ENCODE measurements around the gene PMPCA. TPM values are rescaled to one million over a fixed set of nuclear protein-coding genes. Genes with fewer than 3 reads are reported as not detected.

PMPCA gene
- polyA plus RNA-seq, 1 of the 3 experiments (the other 2 are of a cell fraction) = 125 TPM

DNA sequence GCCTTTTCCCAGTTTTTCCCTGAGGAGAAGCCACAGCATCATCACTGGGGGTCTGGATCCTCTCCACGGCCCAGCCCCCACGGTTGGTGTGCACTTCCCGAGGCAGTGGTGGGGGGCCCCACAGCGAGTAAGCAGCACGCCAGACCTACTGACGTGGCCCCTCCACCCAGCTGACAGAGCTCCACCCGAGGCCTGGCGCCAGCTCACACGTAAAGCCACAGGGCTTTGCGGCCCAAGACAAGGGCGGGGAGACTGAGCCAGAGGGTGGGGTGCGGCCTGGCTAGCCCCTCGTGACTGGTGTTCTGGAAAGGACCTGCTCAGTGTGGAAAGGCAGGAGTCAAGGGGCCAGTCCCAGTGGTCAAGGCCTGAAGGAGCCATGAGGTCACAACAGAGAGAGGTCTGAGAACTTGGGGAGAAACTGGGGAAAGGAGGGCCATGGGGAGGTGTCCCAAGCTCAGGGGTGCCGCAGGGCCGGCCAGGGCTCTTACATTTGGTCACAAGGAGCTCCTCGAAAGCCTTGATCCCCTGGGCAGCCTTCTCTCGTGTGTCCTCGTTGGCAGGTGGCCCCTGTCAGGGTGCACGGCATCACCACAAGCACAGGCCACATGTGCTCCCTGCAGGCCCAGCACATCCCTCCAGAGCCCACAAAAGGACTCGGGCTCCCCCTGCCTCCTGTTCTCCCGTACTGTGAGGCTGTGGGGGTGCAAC is 16.0 kb upstream of the PMPCA start:
- no peak overlapping the region for H3K9ac ChIP-seq
- no peak overlapping the region for H3K4me3 ChIP-seq (ENCODE audit: low read depth in 2 of 2, low read length in 1 of 2)
- H3K27me3 ChIP-seq (ENCODE audit: insufficient read depth) = no peaks in the 10 kb centered on the region
- no peaks in the 10 kb centered on the region for H3K9me2 ChIP-seq
- peaks cover 37% of the 10 kb centered on the region for H3K79me2 ChIP-seq (ENCODE audit: insufficient read depth)
- no peak overlapping the region for H2AFZ ChIP-seq (ENCODE audit: low read depth)
- H3F3A ChIP-seq (replicated peaks; ENCODE audit: insufficient read depth) = no peaks in the 10 kb centered on the region
- H3K36me3 ChIP-seq (replicated peaks in 1 of 2; ENCODE audit: control insufficient read depth in 1 of 2, insufficient read depth in 2 of 2, low read length in 1 of 2) = peaks cover 34 to 78% of the 10 kb centered on the region in 2 experiments
- TF ChIP-seq GATA2 (CRISPR knock-in tag; IDR thresholded peaks at IDR 0.05) = no peak
- TF ChIP-seq RFX5 (IDR thresholded peaks at IDR 0.05; ENCODE audit: low read length) = no peak
- TF ChIP-seq TCF12 (IDR thresholded peaks at IDR 0.05) = no peak
- no peak for TF ChIP-seq CHD2 (IDR thresholded peaks at IDR 0.05; ENCODE audit: low read length, partially characterized antibody)
- TF ChIP-seq ELF1 (IDR thresholded peaks at IDR 0.05) = no peak
- no peak overlapping the region for H3K27ac ChIP-seq (ENCODE audit: low read depth in 2 of 2, low read length in 1 of 2)
- ChIA-PET CTCF (interaction anchor here (0.8 kb wide), 1 partner anchor 21 kb away, joined by 3 read pairs; the partner anchor contains the start of gene CARD9), POLR2A (interaction anchor here (1.1 kb wide), 1 partner anchor 12 kb away, joined by 3 read pairs; no protein-coding TSS in a partner anchor)
- H3K9me3 ChIP-seq = no peaks in the 10 kb centered on the region
- WGBS (ENCODE audit: low lambda C conversion rate) = 95% methylated on average over 8 of the region's 21 CpGs
- DNase-seq = no peak
- H4K20me1 ChIP-seq (ENCODE audit: insufficient read depth) = peaks cover 5% of the 10 kb centered on the region; the same call in 1 of the 2 replicates
- peaks cover 3 to 13% of the 10 kb centered on the region in 2 experiments; a peak in 2 of 4 replicates for H3K4me1 ChIP-seq (ENCODE audit: control insufficient read depth in 1 of 2, insufficient read depth in 2 of 2, low read depth in 1 of 2, low read length in 1 of 2)
- H3K4me2 ChIP-seq = no peak overlapping the region

- no peak for TF ChIP-seq FOXM1 (IDR thresholded peaks at IDR 0.05; ENCODE audit: low read depth)
- TF ChIP-seq, protein P1, sequence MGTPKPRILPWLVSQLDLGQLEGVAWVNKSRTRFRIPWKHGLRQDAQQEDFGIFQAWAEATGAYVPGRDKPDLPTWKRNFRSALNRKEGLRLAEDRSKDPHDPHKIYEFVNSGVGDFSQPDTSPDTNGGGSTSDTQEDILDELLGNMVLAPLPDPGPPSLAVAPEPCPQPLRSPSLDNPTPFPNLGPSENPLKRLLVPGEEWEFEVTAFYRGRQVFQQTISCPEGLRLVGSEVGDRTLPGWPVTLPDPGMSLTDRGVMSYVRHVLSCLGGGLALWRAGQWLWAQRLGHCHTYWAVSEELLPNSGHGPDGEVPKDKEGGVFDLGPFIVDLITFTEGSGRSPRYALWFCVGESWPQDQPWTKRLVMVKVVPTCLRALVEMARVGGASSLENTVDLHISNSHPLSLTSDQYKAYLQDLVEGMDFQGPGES (IDR thresholded peaks at IDR 0.05; ENCODE audit: low read depth, low read length) = no peak
- TF ChIP-seq TEAD4 (IDR thresholded peaks at IDR 0.05; ENCODE audit: borderline replicate concordance, insufficient read depth) = no peak
- no peak for DNase-seq
- no peak overlapping the region for H3K9ac ChIP-seq
- no peaks in the 10 kb centered on the region for H3K9me3 ChIP-seq
- no peaks in the 10 kb centered on the region for H3K27me3 ChIP-seq (ENCODE audit: insufficient read depth)
- H3K4me2 ChIP-seq = no peak overlapping the region
- WGBS (ENCODE audit: low lambda C conversion rate) = 97% methylated on average over 5 of the region's 13 CpGs
- peaks cover 34 to 73% of the 10 kb centered on the region in 2 experiments for H3K36me3 ChIP-seq (replicated peaks in 1 of 2; ENCODE audit: control insufficient read depth in 1 of 2, insufficient read depth in 2 of 2, low read length in 1 of 2)
- H3K79me2 ChIP-seq (ENCODE audit: insufficient read depth) = peaks cover 41% of the 10 kb centered on the region
- H3K27ac ChIP-seq (ENCODE audit: low read depth in 2 of 2, low read length in 1 of 2) = no peak overlapping the region
- peaks cover 3 to 13% of the 10 kb centered on the region in 2 experiments; a peak in 2 of 4 replicates for H3K4me1 ChIP-seq (ENCODE audit: control insufficient read depth in 1 of 2, insufficient read depth in 2 of 2, low read depth in 1 of 2, low read length in 1 of 2)
- POLR2A ChIA-PET = no interaction called here
- CTCF ChIA-PET = no interaction called here
- peaks cover 5% of the 10 kb centered on the region; the same call in 1 of the 2 replicates for H4K20me1 ChIP-seq (ENCODE audit: insufficient read depth)
- H3K4me3 ChIP-seq (ENCODE audit: low read depth in 2 of 2, low read length in 1 of 2) = no peak overlapping the region
- H2AFZ ChIP-seq (ENCODE audit: low read depth) = no peak overlapping the region
- H3F3A ChIP-seq (replicated peaks; ENCODE audit: insufficient read depth) = no peaks in the 10 kb centered on the region
- H3K9me2 ChIP-seq = no peaks in the 10 kb centered on the region
These were observed 15.5 kb upstream of the PMPCA start for GRCh38 chr9:136395020-136395340.

All from SK-N-SH (cell line).